Natural killer cell treated with Interleukin-12 subunit alpha and Interleukin-12 subunit beta and Interleukin-15 and Interleukin-18, amount 100 ng/mL, for 72 hours (primary cell): Measurements from ENCODE around the gene CECR2. TPM values are rescaled to one million over a fixed set of nuclear protein-coding genes. Genes with fewer than 3 reads are reported as not detected.

Source experiments
- ATAC-seq, 2 donors: fragments of 150-1000 bp; cut with Tn5 transposase in 1 of 2; sonication (Bioruptor Pico), chemical (Tn5 transposase) in 1 of 2; 2 replicates each; pipeline ENCODE4 v1.10.0; 2021
- DNase-seq: peaks from one replicate; pipeline ENCODE4 v3.0.0; 2022; ENCODE audit warnings: low spot score
- H3K27ac Mint-ChIP-seq, 2 donors: 1 replicate in 1 of 2; 2 replicates in 1 of 2; pipeline ENCODE4 v1.8.0; 2022; ENCODE audit warnings: mixed read lengths in 2 of 2, mild to moderate bottlenecking in 1 of 2, moderate library complexity in 1 of 2
- H3K27me3 Mint-ChIP-seq, 2 donors: 1 replicate in 1 of 2; 2 replicates in 1 of 2; pipeline ENCODE4 v1.8.0; 2022; ENCODE audit warnings: mixed read lengths in 2 of 2
- H3K36me3 Mint-ChIP-seq: one replicate; pipeline ENCODE4 v1.8.0; 2022; ENCODE audit warnings: mixed read lengths
- H3K4me1 Mint-ChIP-seq, 2 donors: 1 replicate in 1 of 2; 2 replicates in 1 of 2; pipeline ENCODE4 v1.8.0; 2022; ENCODE audit warnings: low read depth in 2 of 2, mixed read lengths in 2 of 2, mild to moderate bottlenecking in 1 of 2
- H3K4me3 Mint-ChIP-seq: one replicate; pipeline ENCODE4 v1.8.0; 2022; ENCODE audit warnings: mixed read lengths
- H3K9me3 Mint-ChIP-seq: 2 replicates; pipeline ENCODE4 v1.8.0; 2022; ENCODE audit warnings: mixed read lengths
- total RNA-seq, 2 donors: library from RNA; stranded (reverse); gene quantifications; one replicate each; pipeline ENCODE4 v1.2.3, GENCODE V29; 2022

The CECR2 gene
- total RNA-seq, 2 donors from 2014 or later = not detected

DNA sequence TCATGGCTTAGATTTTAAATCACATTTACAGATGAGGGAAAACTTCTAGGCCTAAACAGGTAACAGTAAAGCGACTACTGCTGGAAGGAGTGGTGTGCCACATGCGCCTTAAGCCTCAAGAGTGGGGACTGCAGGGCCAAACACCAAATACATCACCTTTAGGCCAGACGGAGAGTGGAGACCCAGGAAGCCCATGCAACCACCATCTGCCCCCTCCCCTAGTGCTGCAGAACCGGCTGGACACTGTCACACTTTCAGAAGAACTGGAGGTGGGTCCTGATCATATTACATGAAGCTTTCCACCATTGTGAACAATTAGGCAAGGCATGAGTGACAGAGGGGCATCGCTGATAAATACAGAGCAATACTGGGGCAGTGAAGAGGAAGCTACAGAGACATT is 222.9 kb downstream of the CECR2 start:
- DNase-seq (no peak), ATAC-seq (no peak)
- Mint-ChIP-seq H3K27me3 (no peaks in the 10 kb centered on the region), H3K27ac (no peak overlapping the region), H3K4me3 (no peak overlapping the region), H3K4me1 (no peaks in the 10 kb centered on the region), H3K9me3 (no peaks in the 10 kb centered on the region), H3K36me3 (peaks cover 13% of the 10 kb centered on the region)

DNA sequence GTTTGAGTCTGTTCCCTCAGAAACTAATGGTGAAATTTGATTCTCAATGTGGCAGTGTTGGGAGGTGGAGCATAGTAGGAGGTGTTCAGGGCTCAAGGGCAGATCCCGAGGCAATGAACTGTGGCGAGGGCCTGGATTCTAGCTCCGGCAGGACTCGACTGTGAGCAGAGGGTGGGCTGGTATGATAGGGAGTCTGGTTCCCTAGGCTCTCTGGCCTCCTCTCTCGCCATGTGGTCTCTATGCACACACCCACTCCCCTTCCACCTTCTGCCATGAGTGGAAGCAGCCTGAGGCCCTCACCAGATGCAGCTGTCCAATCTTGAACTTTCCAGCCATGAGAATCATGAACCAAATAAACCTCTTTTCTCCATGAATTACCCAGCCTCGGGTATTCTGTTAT is 227.0 kb downstream of the CECR2 start:
- Mint-ChIP-seq H3K9me3 (no peaks in the 10 kb centered on the region), H3K4me3 (no peak overlapping the region), H3K36me3 (peaks cover 27% of the 10 kb centered on the region), H3K27me3 (no peaks in the 10 kb centered on the region), H3K4me1 (peaks cover 0 to 7% of the 10 kb centered on the region in 2 donors), H3K27ac (no peak overlapping the region)
- DNase-seq (no peak), ATAC-seq (no peak)

DNA sequence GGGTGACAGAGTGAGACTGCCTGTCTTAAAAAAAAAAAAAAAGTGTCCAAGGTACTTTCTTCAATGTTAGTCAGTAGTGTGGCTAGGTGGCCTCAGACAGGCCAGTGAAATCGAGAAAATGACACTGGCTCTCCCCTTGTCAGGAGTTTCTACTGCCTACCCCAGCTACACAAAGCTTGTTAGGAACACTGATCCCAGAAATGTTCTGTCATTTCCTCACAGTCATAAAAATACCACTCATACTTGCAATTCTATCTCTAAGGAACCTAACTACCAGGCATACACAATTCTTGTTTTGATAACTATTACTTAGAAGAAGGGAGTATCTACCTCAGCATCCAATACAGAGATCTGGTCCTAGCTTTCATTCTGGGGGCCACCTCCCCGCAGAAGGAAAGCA is 228.0 kb downstream of the CECR2 start:
- peaks cover 25% of the 10 kb centered on the region for H3K36me3 Mint-ChIP-seq
- no peaks in the 10 kb centered on the region for H3K27me3 Mint-ChIP-seq
- no peak for DNase-seq
- no peak for ATAC-seq
- H3K4me3 Mint-ChIP-seq = no peak overlapping the region
- H3K27ac Mint-ChIP-seq = no peak overlapping the region
- H3K9me3 Mint-ChIP-seq = no peaks in the 10 kb centered on the region
- peaks cover 0 to 7% of the 10 kb centered on the region in 2 donors for H3K4me1 Mint-ChIP-seq

DNA sequence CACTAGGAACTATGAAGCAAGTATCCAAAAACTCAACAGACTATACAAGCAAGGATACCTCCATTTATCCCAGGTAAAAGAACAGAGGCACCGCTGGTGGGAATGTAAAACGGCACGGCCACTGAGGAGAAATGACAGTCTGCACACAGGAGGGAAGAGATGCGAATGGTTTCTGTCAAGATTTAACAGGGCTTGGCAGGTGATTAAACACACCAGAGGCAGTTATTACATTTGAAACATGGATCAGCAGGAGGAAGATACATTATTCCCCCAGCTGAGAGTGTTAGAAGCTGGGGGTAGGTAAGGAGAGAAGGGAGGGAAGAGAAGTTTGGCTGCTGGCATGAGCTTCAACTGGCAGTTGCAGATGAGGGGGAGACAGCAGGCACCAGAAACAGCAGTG is 229.1 kb downstream of the CECR2 start:
- Mint-ChIP-seq H3K27me3 (no peaks in the 10 kb centered on the region), H3K27ac (no peak overlapping the region), H3K4me1 (peaks cover 0 to 7% of the 10 kb centered on the region in 2 donors), H3K9me3 (no peaks in the 10 kb centered on the region), H3K36me3 (peaks cover 23% of the 10 kb centered on the region), H3K4me3 (no peak overlapping the region)
- ATAC-seq (no peak), DNase-seq (no peak)

DNA sequence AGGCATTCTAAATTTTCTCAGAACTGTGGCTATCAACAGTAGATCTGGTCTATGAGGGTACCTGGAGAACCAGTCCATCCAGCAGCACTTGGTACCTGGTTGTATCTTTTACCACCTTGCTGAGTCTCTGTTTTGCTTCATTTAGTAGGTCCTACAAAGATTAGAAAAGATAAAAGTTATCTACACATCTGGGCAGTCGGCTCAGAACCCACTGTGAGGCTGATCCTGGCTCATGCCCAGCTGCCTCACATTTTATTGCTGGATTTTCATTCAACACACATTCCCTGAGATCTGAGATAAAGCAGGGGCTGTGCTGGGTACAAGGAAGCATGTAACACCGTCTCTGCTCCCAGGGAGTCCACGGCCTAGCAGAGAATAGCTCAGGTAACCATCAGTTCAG is 231.8 kb downstream of the CECR2 start:
- Mint-ChIP-seq H3K27ac (no peak overlapping the region), H3K9me3 (no peaks in the 10 kb centered on the region)
- ATAC-seq = no peak

DNA sequence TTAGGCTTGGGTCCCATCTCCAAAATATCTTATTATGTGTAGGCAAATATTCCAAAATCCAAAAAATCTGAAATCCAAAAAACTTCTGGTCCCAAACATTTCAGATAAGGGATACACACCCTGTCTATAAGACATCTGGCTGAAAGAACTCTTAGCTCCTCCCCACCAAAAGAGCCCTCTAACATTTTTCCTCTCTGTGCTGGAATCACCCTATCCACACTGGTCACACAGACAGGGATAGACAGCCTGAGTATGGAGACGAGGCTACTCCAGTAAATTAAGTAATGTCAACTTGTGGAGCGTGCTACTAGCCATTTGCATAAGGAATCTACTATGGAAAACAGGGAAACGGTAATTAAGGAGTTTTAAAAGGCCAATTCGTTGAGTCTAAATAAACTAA is 234.4 kb downstream of the CECR2 start:
- H3K9me3 Mint-ChIP-seq = no peaks in the 10 kb centered on the region
- H3K27ac Mint-ChIP-seq = no peak overlapping the region
- no peaks in the 10 kb centered on the region for H3K27me3 Mint-ChIP-seq
- H3K36me3 Mint-ChIP-seq = peaks cover 5% of the 10 kb centered on the region
- H3K4me3 Mint-ChIP-seq = no peak overlapping the region
- ATAC-seq = no peak
- DNase-seq = no peak
- peaks cover 0 to 3% of the 10 kb centered on the region in 2 donors for H3K4me1 Mint-ChIP-seq

More for the DNA sequence above, 231.8 kb downstream of the CECR2 start:
- Mint-ChIP-seq H3K4me3 (no peak overlapping the region), H3K27me3 (no peaks in the 10 kb centered on the region), H3K4me1 (peaks cover 0 to 7% of the 10 kb centered on the region in 2 donors), H3K36me3 (peaks cover 14% of the 10 kb centered on the region)
- no peak for DNase-seq

DNA sequence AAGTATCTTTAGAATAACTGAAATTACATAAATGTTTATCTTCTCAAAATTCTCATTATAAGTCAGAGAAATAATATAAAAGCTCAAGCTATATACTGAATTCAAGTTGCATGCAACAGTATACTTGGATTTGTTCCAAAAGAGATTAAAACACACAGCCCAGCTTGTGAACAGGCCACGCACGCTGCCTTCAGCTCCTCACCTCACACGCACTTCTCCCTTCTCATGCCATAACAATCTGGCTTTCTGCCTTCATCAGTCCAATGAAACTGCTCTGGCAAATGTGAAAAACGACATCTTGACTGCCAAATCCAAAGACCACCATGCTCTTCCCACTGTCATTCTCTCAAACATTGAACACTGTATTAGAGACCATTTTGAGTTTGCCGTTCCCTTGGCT is 237.2 kb downstream of the CECR2 start:
- no peak overlapping the region for H3K27ac Mint-ChIP-seq
- ATAC-seq = no peak
- no peaks in the 10 kb centered on the region for H3K27me3 Mint-ChIP-seq
- H3K9me3 Mint-ChIP-seq = no peaks in the 10 kb centered on the region
- no peaks in the 10 kb centered on the region for H3K4me1 Mint-ChIP-seq
- no peak overlapping the region for H3K4me3 Mint-ChIP-seq
- H3K36me3 Mint-ChIP-seq = no peaks in the 10 kb centered on the region
- no peak for DNase-seq

Other genes with a start within 250 kb of the CECR2 start
- under 1 TPM; 0.14 to 0.31 TPM for gene TMEM121B, start 248.1 kb upstream of the CECR2 start, total RNA-seq
- gene HDHD5, start 210.2 kb upstream of the CECR2 start, total RNA-seq = 10 to 100 TPM; 29.6 to 32.7 TPM
- 10 to 100 TPM; 18.0 to 18.9 TPM for gene ADA2, start 150.0 kb upstream of the CECR2 start, total RNA-seq
- not detected for gene SLC25A18, start 194.0 kb downstream of the CECR2 start, total RNA-seq